A673 (cell line): ENCODE measurements around the gene FBXL2. TPM values are rescaled to one million over a fixed set of nuclear protein-coding genes. Genes with fewer than 3 reads are reported as not detected.

Source experiments
- BruUV-seq: library from RNA; stranded (reverse); fragments of 400-500 nt; replicated peaks from 2 replicates; lab custom pipeline; 2021; lab: Mats Ljungman, UMichigan
- CTCF ChIA-PET: fragments of 300-600 bp; sonication (Branson Sonifier 250); formaldehyde crosslinking; loops from one replicate; lab custom pipeline; 2022; ENCODE audit warnings: antibody characterized with exemption; lab: Charles Lee
- POLR2A ChIA-PET: fragments of 300-600 bp; sonication (Branson Sonifier 250); formaldehyde crosslinking; loops from one replicate; lab custom pipeline; 2022; ENCODE audit warnings: antibody characterized with exemption; ENCODE audit not compliant: low non-redundant PET; lab: Charles Lee
- DNase-seq: peaks from one replicate; pipeline ENCODE4 v3.0.0-alpha.2; 2015; ENCODE audit warnings: low spot score
- H3K27ac ChIP-seq: fragments of 200-600 bp; sonication (generic); 2 replicates; pipeline ENCODE4 v1.5.1; 2016; ENCODE audit warnings: mixed run types, low read depth, mild to moderate bottlenecking, mixed read lengths, antibody characterized with exemption, low read length; ENCODE audit not compliant: poor library complexity, severe bottlenecking
- H3K27me3 ChIP-seq: fragments of 200-600 bp; sonication (generic); replicated peaks from 2 replicates; pipeline ENCODE4 v1.6.1; 2017; ENCODE audit warnings: mixed run types, low read depth, mild to moderate bottlenecking, mixed read lengths, antibody characterized with exemption, low read length; ENCODE audit not compliant: insufficient read depth, poor library complexity
- H3K36me3 ChIP-seq: fragments of 200-600 bp; sonication (generic); 2 replicates; pipeline ENCODE4 v1.6.1; 2016; ENCODE audit warnings: mixed run types, mild to moderate bottlenecking, mixed read lengths, antibody characterized with exemption, low read length; ENCODE audit not compliant: insufficient read depth, poor library complexity, severe bottlenecking
- H3K4me1 ChIP-seq: fragments of 200-600 bp; sonication (generic); 2 replicates; pipeline ENCODE4 v1.6.1; 2017; ENCODE audit warnings: mixed run types, mild to moderate bottlenecking, mixed read lengths, antibody characterized with exemption, low read length; ENCODE audit not compliant: insufficient read depth, poor library complexity, severe bottlenecking
- H3K4me3 ChIP-seq: fragments of 200-600 bp; sonication (generic); 2 replicates; pipeline ENCODE4 v1.5.1; 2016; ENCODE audit warnings: low read depth, mixed run types, mild to moderate bottlenecking, mixed read lengths, low read length; ENCODE audit not compliant: poor library complexity, severe bottlenecking
- H3K9me3 ChIP-seq: fragments of 200-600 bp; sonication (generic); 2 replicates; pipeline ENCODE4 v1.6.1; 2016; ENCODE audit warnings: mixed run types, low read depth, mild to moderate bottlenecking, mixed read lengths, antibody characterized with exemption, low read length; ENCODE audit not compliant: poor library complexity, severe bottlenecking
- CTCF ChIP-seq: fragments of 300-800, 200-600 bp; sonication (generic); conservative IDR thresholded peaks from 2 replicates; pipeline ENCODE4 v1.5.1; 2017; ENCODE audit warnings: low read depth, mild to moderate bottlenecking, antibody characterized with exemption, low read length, moderate library complexity, mixed read lengths
- EZH2 ChIP-seq: fragments of 200-600 bp; sonication (generic); IDR thresholded peaks from 2 replicates; pipeline ENCODE4 v1.6.1; 2017; ENCODE audit warnings: borderline replicate concordance, low read depth, mild to moderate bottlenecking, mixed read lengths, antibody characterized with exemption, low read length; ENCODE audit not compliant: poor library complexity, severe bottlenecking
- intact Hi-C: fragments of 100-400 bp; cut with micrococcal nuclease; formaldehyde crosslinking; loops from one replicate; pipeline ENCODE4 v1.10.0; 2022; ENCODE audit not compliant: unreplicated experiment
- total RNA-seq: library from RNA; stranded (reverse); gene quantifications from 2 replicates; pipeline ENCODE4 v1.2.3, GENCODE V29; 2021

Gene FBXL2
- total RNA-seq, 1 experiment from 2014 or later, result 7.8 TPM

DNA sequence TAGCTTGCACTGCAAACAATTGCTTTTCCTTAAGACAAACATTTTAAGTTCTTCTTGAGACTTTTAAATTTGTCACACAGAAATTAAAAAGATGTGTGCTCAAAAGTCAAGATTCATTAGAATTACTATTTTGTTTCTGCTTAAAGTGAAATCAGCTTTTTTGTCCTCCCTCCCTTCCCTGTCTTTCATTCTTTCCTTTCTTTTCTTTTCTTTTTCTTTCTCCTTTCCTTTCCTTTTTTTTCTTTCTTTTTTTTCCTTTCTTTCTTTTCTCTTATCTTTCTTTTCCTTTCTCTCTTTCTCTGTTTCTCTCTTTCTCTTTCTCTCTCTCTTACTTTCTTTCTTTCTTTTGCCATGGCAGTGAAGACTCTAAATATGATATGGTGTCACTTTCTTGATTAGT is 37.8 kb downstream of the FBXL2 start:
- intact Hi-C loops, result no loop called here
- Histone ChIP-seq H3K27ac (no peak overlapping the region), H3K4me1 (peaks cover 6% of the 10 kb centered on the region), H3K27me3 (no peaks in the 10 kb centered on the region), H3K9me3 (no peaks in the 10 kb centered on the region), H3K4me3 (no peak overlapping the region), H3K36me3 (no peaks in the 10 kb centered on the region)
- BruUV-seq, result no TSS peak
- ChIA-PET POLR2A (no interaction called here), CTCF (no interaction called here)
- DNase-seq, result no peak
- TF ChIP-seq CTCF (no peak), EZH2 (no peak)

DNA sequence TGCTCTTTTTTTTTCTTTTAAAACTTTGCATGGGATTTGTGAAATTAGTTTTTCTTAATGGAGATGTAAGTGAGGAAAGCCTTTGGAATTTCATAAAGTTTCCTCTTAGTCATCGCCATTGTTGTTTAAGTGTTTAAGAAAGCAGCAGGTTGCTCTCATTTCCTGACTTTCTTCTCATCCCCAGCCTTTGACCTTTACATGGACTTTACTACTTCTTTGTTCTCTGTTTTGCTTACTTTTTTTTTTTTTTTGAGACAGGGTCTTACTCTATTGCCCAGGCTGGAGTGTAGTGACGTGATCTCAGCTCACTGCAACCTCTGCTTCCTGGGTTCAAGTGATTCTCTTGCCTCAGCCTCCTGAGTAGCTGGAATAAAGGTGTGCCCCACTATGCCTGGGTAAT is 38.6 kb downstream of the FBXL2 start:
- DNase-seq, result peak; percentile 34
- Histone ChIP-seq H3K4me1 (peaks cover 6% of the 10 kb centered on the region), H3K9me3 (no peaks in the 10 kb centered on the region), H3K36me3 (no peaks in the 10 kb centered on the region), H3K4me3 (no peak overlapping the region), H3K27ac (no peak overlapping the region), H3K27me3 (no peaks in the 10 kb centered on the region)
- ChIA-PET CTCF (no interaction called here), POLR2A (no interaction called here)
- TF ChIP-seq CTCF (no peak), EZH2 (no peak)
- intact Hi-C loops, result no loop called here
- no TSS peak for BruUV-seq

- DNase-seq, result peak; percentile 12
- Histone ChIP-seq H3K36me3 (no peaks in the 10 kb centered on the region), H3K27me3 (no peaks in the 10 kb centered on the region), H3K27ac (no peak overlapping the region), H3K4me3 (no peak overlapping the region), H3K9me3 (no peaks in the 10 kb centered on the region), H3K4me1 (peaks cover 6% of the 10 kb centered on the region)
- BruUV-seq, result no TSS peak
- ChIA-PET POLR2A (no interaction called here), CTCF (no interaction called here)
- TF ChIP-seq EZH2 (no peak), CTCF (no peak)
- intact Hi-C loops, result loop anchor here (2.0 kb wide), 1 partner anchor 187 kb away; no protein-coding TSS in a partner anchor
Observed at GRCh38 chr3:33317963-33318709, 40.9 kb downstream of the FBXL2 start.
